Measurements from ENCODE around the gene ADPRHL1.

GRCh38 chr13:113403255-113404104 is 49.8 kb downstream of the ADPRHL1 start:
- no peak for TF ChIP-seq EZH2phosphoT487 (IDR thresholded peaks at IDR 0.05; ENCODE audit: borderline replicate concordance)
- TF ChIP-seq CTCF (conservative IDR thresholded peaks at IDR 0.05; ENCODE audit: low read length), result no peak

Data from Loucy (cell line).